Naive thymus-derived CD4-positive, alpha-beta T cell (primary cell): Measurements from ENCODE around the gene CACNB4. TPM values are rescaled to one million over a fixed set of nuclear protein-coding genes. Genes with fewer than 3 reads are reported as not detected.

Experiments used
- ATAC-seq: fragments of 150-1000 bp; cut with Tn5 transposase; 2 replicates; pipeline ENCODE4 v1.10.0; 2021; ENCODE audit warnings: mild to moderate bottlenecking, moderate library complexity
- CTCF ChIA-PET: fragments of 350-600 bp; sonication (Branson Sonifier 250); formaldehyde crosslinking; loops from one replicate; lab custom pipeline; 2021; ENCODE audit warnings: antibody characterized with exemption; lab: Charles Lee
- POLR2A ChIA-PET: fragments of 350-600 bp; sonication (Branson Sonifier 250); formaldehyde crosslinking; loops from one replicate; lab custom pipeline; 2021; ENCODE audit warnings: antibody characterized with exemption, inconsistent platforms; lab: Charles Lee
- DNase-seq, 9 donors: peaks; one replicate each; pipeline versions ENCODE4 v3.0.0 to v3.0.0-alpha.2; 2020 to 2022; ENCODE audit warnings: mixed read lengths in 1 of 9
- H3K27ac ChIP-seq: one replicate; pipeline ENCODE4 v1.7.0; 2013; ENCODE audit warnings: mild to moderate bottlenecking, low read depth, low read length, moderate library complexity
- H3K27me3 ChIP-seq, 2 donors: one replicate each; pipeline ENCODE4 v1.7.0; 2013; ENCODE audit warnings: low read length in 2 of 2, mild to moderate bottlenecking in 2 of 2, moderate library complexity in 2 of 2; ENCODE audit not compliant: control insufficient read depth in 2 of 2, insufficient read depth in 2 of 2
- H3K36me3 ChIP-seq, 3 experiments: 1 replicate in 2 of 3; 2 replicates in 1 of 3; pipeline ENCODE4 v1.7.0; 2013; ENCODE audit warnings: low read length in 3 of 3, mild to moderate bottlenecking in 3 of 3, moderate library complexity in 1 of 3; ENCODE audit not compliant: insufficient read depth in 3 of 3, control insufficient read depth in 2 of 3
- H3K4me1 ChIP-seq, 2 donors: one replicate each; pipeline ENCODE4 v1.7.0; 2013; ENCODE audit warnings: low read length in 2 of 2, mild to moderate bottlenecking in 2 of 2, moderate library complexity in 1 of 2; ENCODE audit not compliant: control insufficient read depth in 2 of 2, insufficient read depth in 2 of 2
- H3K4me3 ChIP-seq: 2 replicates; pipeline ENCODE4 v1.7.0; 2013; ENCODE audit warnings: mild to moderate bottlenecking, low read length
- H3K9me3 ChIP-seq, 3 experiments: 1 replicate in 2 of 3; 2 replicates in 1 of 3; pipeline ENCODE4 v1.7.0; 2013; ENCODE audit warnings: low read length in 3 of 3; ENCODE audit not compliant: control insufficient read depth in 2 of 3
- H3K27ac Mint-ChIP-seq, 9 donors: one replicate each; pipeline ENCODE4 v1.8.0; 2020 to 2022; ENCODE audit warnings: mixed read lengths in 9 of 9, mild to moderate bottlenecking in 8 of 9, moderate library complexity in 5 of 9, inconsistent platforms in 2 of 9
- H3K27me3 Mint-ChIP-seq, 5 donors: one replicate each; pipeline ENCODE4 v1.8.0; 2021 to 2022; ENCODE audit warnings: mixed read lengths in 5 of 5, mild to moderate bottlenecking in 1 of 5
- H3K36me3 Mint-ChIP-seq, 5 donors: one replicate each; pipeline ENCODE4 v1.8.0; 2020 to 2022; ENCODE audit warnings: mixed read lengths in 5 of 5, mild to moderate bottlenecking in 3 of 5, inconsistent platforms in 1 of 5
- H3K4me1 Mint-ChIP-seq, 7 donors: one replicate each; pipeline ENCODE4 v1.8.0; 2020 to 2022; ENCODE audit warnings: mixed read lengths in 7 of 7, mild to moderate bottlenecking in 3 of 7, inconsistent platforms in 1 of 7
- H3K4me3 Mint-ChIP-seq, 10 donors: one replicate each; pipeline ENCODE4 v1.8.0; 2020 to 2022; ENCODE audit warnings: mild to moderate bottlenecking in 10 of 10, mixed read lengths in 10 of 10, moderate library complexity in 6 of 10, inconsistent platforms in 2 of 10
- H3K9me3 Mint-ChIP-seq, 11 donors: one replicate each; pipeline ENCODE4 v1.8.0; 2020 to 2022; ENCODE audit warnings: mixed read lengths in 11 of 11, mild to moderate bottlenecking in 4 of 11, inconsistent platforms in 1 of 11, moderate library complexity in 1 of 11
- intact Hi-C, 2 donors: fragments of 100-400 bp; cut with micrococcal nuclease; formaldehyde crosslinking; loops; one replicate each; pipeline ENCODE4 v1.15.1; 2023
- polyA plus RNA-seq, 2 donors: library from polyadenylated mRNA; unstranded; fragments of 300-500 nt; fragmentation: Illumina TruSeq; gene quantifications; one replicate each; pipeline ENCODE4 v1.2.3, GENCODE V29; 2021
- total RNA-seq, 6 experiments: library from RNA in 5 of 6; stranded (reverse) in 5 of 6; gene quantifications; 1 replicate in 5 of 6; 2 replicates in 1 of 6; pipeline ENCODE4 v1.2.3 and lab custom pipeline; 2021 to 2026

Gene CACNB4
- total and polyA plus RNA-seq, 7 experiments from 2014 or later, result 0.16 to 2.5 (median 0.42) TPM; not detected in 2

GRCh38 chr2:151815821-151816489, 282.9 kb downstream of the CACNB4 start:
- Histone ChIP-seq H3K4me1 (no peaks in the 10 kb centered on the region), H3K27ac (no peak overlapping the region), H3K27me3 (no peaks in the 10 kb centered on the region), H3K36me3 (peaks cover 0 to 21% (median 3%) of the 10 kb centered on the region in 3 experiments), H3K4me3 (no peak overlapping the region), H3K9me3 (no peaks in the 10 kb centered on the region)
- DNase-seq (no peak), ATAC-seq (no peak)
- Mint-ChIP-seq H3K9me3 (peaks cover 0 to 7% (median 0%) of the 10 kb centered on the region in 11 donors), H3K27me3 (no peaks in the 10 kb centered on the region), H3K27ac (peak overlapping the region in 2 of 9 donors; percentile 6 to 82), H3K36me3 (peaks cover 5 to 38% (median 33%) of the 10 kb centered on the region in 5 donors), H3K4me3 (no peak overlapping the region), H3K4me1 (peaks cover 13 to 37% (median 24%) of the 10 kb centered on the region in 7 donors)
- ChIA-PET POLR2A (no interaction called here), CTCF (no interaction called here)
- intact Hi-C loops, result no loop called here

GRCh38 chr2:151810489-151810888, 288.4 kb downstream of the CACNB4 start:
- H3K36me3 ChIP-seq, result peaks cover 3 to 28% (median 10%) of the 10 kb centered on the region in 3 experiments
- Mint-ChIP-seq H3K36me3 (peaks cover 12 to 37% (median 29%) of the 10 kb centered on the region in 5 donors), H3K27ac (peak overlapping the region in 4 of 9 donors; percentile 0 to 58 (median 6)), H3K9me3 (peaks cover 0 to 7% (median 0%) of the 10 kb centered on the region in 11 donors), H3K4me1 (peaks cover 0 to 13% (median 7%) of the 10 kb centered on the region in 7 donors), H3K4me3 (no peak overlapping the region), H3K27me3 (no peaks in the 10 kb centered on the region)
- H3K4me1 ChIP-seq, result peaks cover 0 to 8% of the 10 kb centered on the region in 2 donors
- no peak overlapping the region for H3K4me3 ChIP-seq
- intact Hi-C loops, result no loop called here
- H3K27me3 ChIP-seq, result no peaks in the 10 kb centered on the region
- no peaks in the 10 kb centered on the region for H3K9me3 ChIP-seq
- ChIA-PET CTCF (no interaction called here), POLR2A (interaction anchor here (0.6 kb wide), 1 partner anchor 28 kb away, joined by 4 read pairs; no protein-coding TSS in a partner anchor)
- H3K27ac ChIP-seq, result no peak overlapping the region
- no peak for ATAC-seq
- DNase-seq, result no peak

- POLR2A ChIA-PET, result no interaction called here
- H3K4me3 ChIP-seq, result no peak overlapping the region
Observed at GRCh38 chr2:151809073-151809383, 289.8 kb downstream of the CACNB4 start.

GRCh38 chr2:151808258-151809072, 290.4 kb downstream of the CACNB4 start:
- ATAC-seq, result peak; percentile 87

More at GRCh38 chr2:151809073-151809383, 289.8 kb downstream of the CACNB4 start:
- intact Hi-C loops, result loop anchor here in 1 of 2 donors (2.0 kb wide), 1 partner anchor 18 kb away; no protein-coding TSS in a partner anchor
- H3K4me1 ChIP-seq, result peaks cover 0 to 8% of the 10 kb centered on the region in 2 donors
- no peaks in the 10 kb centered on the region for H3K9me3 ChIP-seq
- no peak overlapping the region for H3K27ac ChIP-seq
- H3K27me3 ChIP-seq, result no peaks in the 10 kb centered on the region
- CTCF ChIA-PET, result interaction anchor here (0.7 kb wide), 1 partner anchor 44 kb away, joined by 3 read pairs; no protein-coding TSS in a partner anchor
- DNase-seq (no peak), ATAC-seq (no peak)
- Mint-ChIP-seq H3K4me3 (peak overlapping the region in 1 of 10 donors; percentile 49), H3K27ac (no peak overlapping the region), H3K27me3 (no peaks in the 10 kb centered on the region), H3K36me3 (peaks cover 8 to 34% (median 28%) of the 10 kb centered on the region in 5 donors), H3K9me3 (peaks cover 0 to 7% (median 0%) of the 10 kb centered on the region in 11 donors), H3K4me1 (peaks cover 0 to 10% (median 5%) of the 10 kb centered on the region in 7 donors)
- peaks cover 8 to 24% (median 10%) of the 10 kb centered on the region in 3 experiments for H3K36me3 ChIP-seq

GRCh38 chr2:151805961-151806360, 292.9 kb downstream of the CACNB4 start:
- ChIA-PET POLR2A (no interaction called here), CTCF (interaction anchor here (0.6 kb wide), 1 partner anchor 216 kb away, joined by 4 read pairs; no protein-coding TSS in a partner anchor)
- Histone ChIP-seq H3K27ac (no peak overlapping the region), H3K27me3 (no peaks in the 10 kb centered on the region), H3K4me3 (no peak overlapping the region), H3K4me1 (peaks cover 0 to 8% of the 10 kb centered on the region in 2 donors), H3K9me3 (no peaks in the 10 kb centered on the region), H3K36me3 (peaks cover 10 to 19% (median 11%) of the 10 kb centered on the region in 3 experiments)
- ATAC-seq (no peak), DNase-seq (no peak)
- intact Hi-C loops, result no loop called here
- Mint-ChIP-seq H3K36me3 (peaks cover 7 to 32% (median 21%) of the 10 kb centered on the region in 5 donors), H3K4me3 (no peak overlapping the region), H3K27me3 (no peaks in the 10 kb centered on the region), H3K9me3 (no peaks in the 10 kb centered on the region), H3K27ac (no peak overlapping the region), H3K4me1 (peaks cover 0 to 10% (median 5%) of the 10 kb centered on the region in 7 donors)

More at GRCh38 chr2:151808258-151809072, 290.4 kb downstream of the CACNB4 start:
- no peaks in the 10 kb centered on the region for H3K9me3 ChIP-seq
- Mint-ChIP-seq H3K27me3 (no peaks in the 10 kb centered on the region), H3K4me1 (peaks cover 0 to 10% (median 5%) of the 10 kb centered on the region in 7 donors), H3K9me3 (peaks cover 0 to 7% (median 0%) of the 10 kb centered on the region in 11 donors), H3K27ac (peak overlapping the region in 2 of 9 donors; percentile 3 to 32), H3K36me3 (peaks cover 8 to 31% (median 30%) of the 10 kb centered on the region in 5 donors), H3K4me3 (peak overlapping the region in 1 of 10 donors; percentile 49)
- intact Hi-C loops, result loop anchor here (1.0 to 2.0 kb wide), 6 partner anchors 12 to 196 kb away; partner anchors contain the start of gene ARL5A (in 1 of the 2)
- no peak overlapping the region for H3K27ac ChIP-seq
- CTCF ChIA-PET, result interaction anchor here (0.5 to 0.7 kb wide), 3 partner anchors 44 to 194 kb away, joined by 3 read pairs; no protein-coding TSS in a partner anchor
- peaks cover 0 to 8% of the 10 kb centered on the region in 2 donors for H3K4me1 ChIP-seq
- no peak overlapping the region for H3K4me3 ChIP-seq
- POLR2A ChIA-PET, result no interaction called here
- peaks cover 10 to 22% (median 10%) of the 10 kb centered on the region in 3 experiments for H3K36me3 ChIP-seq
- no peaks in the 10 kb centered on the region for H3K27me3 ChIP-seq
- DNase-seq, result peak in 5 of 9 donors; percentile 25 to 50 (median 41)

- no peaks in the 10 kb centered on the region for H3K9me3 ChIP-seq
- H3K36me3 Mint-ChIP-seq, result peaks cover 2 to 30% (median 15%) of the 10 kb centered on the region in 5 donors
- POLR2A ChIA-PET, result no interaction called here
Observed at GRCh38 chr2:151805343-151805742, 293.5 kb downstream of the CACNB4 start.

More at GRCh38 chr2:151805343-151805742, 293.5 kb downstream of the CACNB4 start:
- Histone ChIP-seq H3K27ac (no peak overlapping the region), H3K36me3 (peaks cover 10 to 19% (median 11%) of the 10 kb centered on the region in 3 experiments), H3K4me3 (no peak overlapping the region), H3K4me1 (peaks cover 0 to 8% of the 10 kb centered on the region in 2 donors), H3K27me3 (no peaks in the 10 kb centered on the region)
- no peaks in the 10 kb centered on the region for H3K9me3 Mint-ChIP-seq
- intact Hi-C loops, result no loop called here
- CTCF ChIA-PET, result interaction anchor here (0.9 kb wide), 1 partner anchor 21 kb away, joined by 3 read pairs; no protein-coding TSS in a partner anchor
- no peaks in the 10 kb centered on the region for H3K27me3 Mint-ChIP-seq
- H3K4me1 Mint-ChIP-seq, result peaks cover 0 to 7% (median 5%) of the 10 kb centered on the region in 7 donors
- ATAC-seq, result no peak
- no peak overlapping the region for H3K4me3 Mint-ChIP-seq
- DNase-seq, result no peak
- H3K27ac Mint-ChIP-seq, result no peak overlapping the region
